D721Med (cell line): ENCODE measurements around the gene SCNN1A.

Experiments
- DNase-seq: peaks from one replicate; pipeline ENCODE4 v3.0.0; 2011; ENCODE audit warnings: low spot score; ENCODE audit not compliant: insufficient read length
- FAIRE-seq: peaks from 2 replicates; lab custom pipeline; 2011; peaks lifted over from hg19 to GRCh38; lab: Jason Lieb, UNC
- CTCF ChIP-seq: IDR thresholded peaks from 2 replicates; pipeline ENCODE4 v1.5.1; 2012; ENCODE audit warnings: mild to moderate bottlenecking, control low read depth; ENCODE audit not compliant: insufficient read depth; ENCODE audit errors: missing control alignments

Gene SCNN1A

DNA sequence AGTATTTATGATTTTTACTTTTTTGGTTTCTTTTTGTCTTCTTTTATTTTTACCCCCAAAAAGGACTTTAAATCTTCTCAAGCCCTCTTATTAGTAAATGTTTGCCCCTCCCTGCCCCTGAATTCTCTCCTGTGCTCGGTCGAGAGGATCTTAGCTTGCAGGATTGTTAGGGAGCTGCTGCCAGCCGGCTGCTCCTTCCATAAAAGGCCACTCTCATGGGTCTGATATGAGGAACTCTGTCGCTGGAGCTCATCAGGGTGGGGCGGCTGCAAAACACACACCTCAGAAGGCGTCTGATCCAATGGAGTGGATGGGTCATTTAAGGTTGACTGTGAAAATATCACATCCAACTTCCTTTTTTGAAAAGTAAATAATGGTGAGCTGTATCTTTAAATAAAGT lies 17.1 kb upstream of the SCNN1A start:
- no peak for TF ChIP-seq CTCF
- FAIRE-seq (no peak), DNase-seq (no peak)

DNA sequence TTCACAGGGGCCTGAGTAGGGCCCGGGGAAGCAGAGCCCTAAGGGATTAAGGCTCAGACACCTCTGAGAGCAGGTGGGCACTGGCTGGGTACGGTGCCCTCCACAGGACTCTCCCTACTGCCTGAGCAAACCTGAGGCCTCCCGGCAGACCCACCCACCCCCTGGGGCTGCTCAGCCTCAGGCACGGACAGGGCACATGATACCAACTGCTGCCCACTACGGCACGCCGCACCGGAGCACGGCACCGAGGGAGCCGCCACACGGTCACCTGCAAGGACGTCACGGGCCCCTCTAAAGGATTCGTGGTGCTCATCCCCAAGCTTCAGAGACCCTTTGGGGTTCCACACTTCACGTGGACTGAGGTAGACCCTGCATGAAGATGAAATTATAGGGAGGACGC lies 15.7 kb upstream of the SCNN1A start:
- no peak for TF ChIP-seq CTCF
- DNase-seq = no peak
- no peak for FAIRE-seq

DNA sequence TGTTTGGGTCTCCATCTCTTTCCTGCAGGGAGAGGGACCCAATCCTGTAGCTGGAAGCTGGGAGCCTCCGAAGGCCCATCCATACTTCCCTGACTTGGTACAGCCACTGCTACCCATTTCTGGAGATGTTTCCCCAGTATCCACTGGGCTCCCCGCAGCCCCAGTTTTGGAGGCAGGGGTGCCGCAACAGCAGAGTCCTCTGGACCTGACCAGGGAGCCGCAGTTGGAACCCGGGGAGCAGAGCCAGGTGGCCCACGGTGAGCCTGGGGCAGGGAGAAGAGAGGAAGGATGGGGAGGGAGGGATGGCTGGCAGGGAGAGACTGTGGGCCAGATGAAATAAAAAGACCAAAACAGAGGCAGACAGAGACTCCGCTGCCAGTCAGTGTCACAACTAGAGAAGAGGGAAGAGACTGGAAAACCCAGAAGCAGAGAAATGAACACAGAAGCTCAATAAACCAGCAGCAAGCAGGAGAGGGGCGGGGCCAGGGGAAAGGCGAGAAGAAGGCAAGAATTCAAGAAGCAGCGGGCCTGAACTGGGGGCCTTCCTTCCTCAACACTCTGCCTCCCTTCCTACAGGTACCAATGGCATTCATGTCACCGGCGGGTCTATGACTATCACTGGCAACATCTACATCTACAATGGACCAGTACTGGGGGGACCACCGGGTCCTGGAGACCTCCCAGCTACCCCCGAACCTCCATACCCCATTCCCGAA lies 14.9 kb upstream of the SCNN1A start:
- TF ChIP-seq CTCF = no peak
- FAIRE-seq (no peak), DNase-seq (no peak)

GRCh38 chr12:6387541-6387940 lies 12.2 kb upstream of the SCNN1A start:
- no peak for FAIRE-seq
- no peak for TF ChIP-seq CTCF
- no peak for DNase-seq

GRCh38 chr12:6386491-6386890 lies 11.1 kb upstream of the SCNN1A start:
- no peak for DNase-seq
- no peak for TF ChIP-seq CTCF
- no peak for FAIRE-seq

DNA sequence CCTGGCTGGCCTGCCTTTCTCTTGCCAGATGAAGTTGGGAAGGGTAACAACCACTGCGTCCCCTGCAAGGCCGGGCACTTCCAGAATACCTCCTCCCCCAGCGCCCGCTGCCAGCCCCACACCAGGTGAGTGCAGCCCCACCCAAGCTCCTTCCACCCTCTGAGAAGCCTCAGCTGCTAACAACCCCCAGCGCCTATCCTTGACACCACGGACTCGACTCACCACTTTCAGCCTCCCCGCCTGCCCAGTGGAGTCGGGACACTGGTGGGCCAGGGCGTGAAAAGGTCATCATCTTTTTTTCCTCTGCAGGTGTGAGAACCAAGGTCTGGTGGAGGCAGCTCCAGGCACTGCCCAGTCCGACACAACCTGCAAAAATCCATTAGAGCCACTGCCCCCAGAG lies 10.7 kb upstream of the SCNN1A start:
- no peak for TF ChIP-seq CTCF
- DNase-seq (no peak), FAIRE-seq (no peak)
